ENCODE measurements around the gene BMP2K. TPM values are rescaled to one million over a fixed set of nuclear protein-coding genes. Genes with fewer than 3 reads are reported as not detected.
A peak's percentile ranks its signal among the peaks of the same experiment; 100 is the strongest.

Gene BMP2K
- total RNA-seq, 2 donors from 2014 or later: 43.6 to 52.6 TPM

DNA sequence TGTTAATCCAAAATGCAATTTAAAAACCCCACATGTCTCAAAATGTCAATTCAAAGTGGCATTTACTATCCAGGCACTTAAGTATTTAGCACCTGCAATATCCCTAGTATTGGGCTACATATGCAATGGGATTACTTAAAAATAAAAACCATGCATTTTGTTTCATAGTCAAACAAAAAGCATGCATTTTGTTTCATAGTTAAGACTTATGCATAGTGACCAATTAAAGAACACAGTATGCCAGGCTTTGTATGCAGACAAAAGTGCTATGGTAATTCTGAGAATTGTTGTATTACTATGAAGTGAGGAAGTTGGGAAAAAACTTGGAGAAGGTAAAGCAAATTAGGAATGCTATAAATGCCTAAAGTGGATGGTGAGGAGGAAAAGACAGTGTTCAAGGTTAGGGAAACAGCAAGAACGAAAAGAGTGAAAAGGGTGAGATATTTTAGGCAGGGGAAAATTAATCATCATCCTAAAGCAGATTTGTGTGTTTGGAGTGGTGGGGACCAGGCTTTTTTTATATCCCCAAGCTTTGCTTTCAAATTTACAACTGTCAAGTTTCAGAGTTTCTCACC is 10.6 kb upstream of the BMP2K start:
- Histone ChIP-seq H3K4me3 (no peak overlapping the region), H3K27me3 (no peaks in the 10 kb centered on the region), H3K4me1 (peaks cover 0 to 20% of the 10 kb centered on the region in 2 donors), H3K36me3 (no peaks in the 10 kb centered on the region), H3K27ac (peak overlapping the region in 1 of 2 donors; percentile 50), H3K9me3 (no peaks in the 10 kb centered on the region)
- no peak for DNase-seq (ENCODE audit: low spot score)
- TF ChIP-seq, protein P1, sequence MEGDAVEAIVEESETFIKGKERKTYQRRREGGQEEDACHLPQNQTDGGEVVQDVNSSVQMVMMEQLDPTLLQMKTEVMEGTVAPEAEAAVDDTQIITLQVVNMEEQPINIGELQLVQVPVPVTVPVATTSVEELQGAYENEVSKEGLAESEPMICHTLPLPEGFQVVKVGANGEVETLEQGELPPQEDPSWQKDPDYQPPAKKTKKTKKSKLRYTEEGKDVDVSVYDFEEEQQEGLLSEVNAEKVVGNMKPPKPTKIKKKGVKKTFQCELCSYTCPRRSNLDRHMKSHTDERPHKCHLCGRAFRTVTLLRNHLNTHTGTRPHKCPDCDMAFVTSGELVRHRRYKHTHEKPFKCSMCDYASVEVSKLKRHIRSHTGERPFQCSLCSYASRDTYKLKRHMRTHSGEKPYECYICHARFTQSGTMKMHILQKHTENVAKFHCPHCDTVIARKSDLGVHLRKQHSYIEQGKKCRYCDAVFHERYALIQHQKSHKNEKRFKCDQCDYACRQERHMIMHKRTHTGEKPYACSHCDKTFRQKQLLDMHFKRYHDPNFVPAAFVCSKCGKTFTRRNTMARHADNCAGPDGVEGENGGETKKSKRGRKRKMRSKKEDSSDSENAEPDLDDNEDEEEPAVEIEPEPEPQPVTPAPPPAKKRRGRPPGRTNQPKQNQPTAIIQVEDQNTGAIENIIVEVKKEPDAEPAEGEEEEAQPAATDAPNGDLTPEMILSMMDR (IDR thresholded peaks at IDR 0.05): no peak

GRCh38 chr4:78766026-78766425 is 10.1 kb upstream of the BMP2K start:
- H3K4me1 ChIP-seq: peaks cover 0 to 20% of the 10 kb centered on the region in 2 donors
- TF ChIP-seq, protein P1 (IDR thresholded peaks at IDR 0.05): no peak
- no peak overlapping the region for H3K4me3 ChIP-seq
- peak overlapping the region in 1 of 2 donors; percentile 50 for H3K27ac ChIP-seq
- H3K36me3 ChIP-seq: no peaks in the 10 kb centered on the region
- no peak for DNase-seq (ENCODE audit: low spot score)
- no peaks in the 10 kb centered on the region for H3K27me3 ChIP-seq
- H3K9me3 ChIP-seq: no peaks in the 10 kb centered on the region

GRCh38 chr4:78766650-78767049 is 9.5 kb upstream of the BMP2K start:
- Histone ChIP-seq H3K27me3 (no peaks in the 10 kb centered on the region), H3K36me3 (no peaks in the 10 kb centered on the region), H3K27ac (no peak overlapping the region), H3K4me1 (peaks cover 0 to 20% of the 10 kb centered on the region in 2 donors), H3K9me3 (no peaks in the 10 kb centered on the region), H3K4me3 (no peak overlapping the region)
- DNase-seq (ENCODE audit: low spot score): no peak
- TF ChIP-seq, protein P1 (IDR thresholded peaks at IDR 0.05): no peak

- H3K27ac ChIP-seq: no peak overlapping the region
- TF ChIP-seq, protein P1 (IDR thresholded peaks at IDR 0.05): no peak
- H3K4me1 ChIP-seq: peaks cover 0 to 20% of the 10 kb centered on the region in 2 donors
- no peaks in the 10 kb centered on the region for H3K9me3 ChIP-seq
- H3K27me3 ChIP-seq: no peaks in the 10 kb centered on the region
- H3K4me3 ChIP-seq: no peak overlapping the region
- no peak for DNase-seq (ENCODE audit: low spot score)
- H3K36me3 ChIP-seq: no peaks in the 10 kb centered on the region
Observed at GRCh38 chr4:78767350-78767749, 8.8 kb upstream of the BMP2K start.

GRCh38 chr4:78768452-78769180 is 7.5 kb upstream of the BMP2K start:
- TF ChIP-seq, protein P1 (IDR thresholded peaks at IDR 0.05): no peak
- no peaks in the 10 kb centered on the region for H3K9me3 ChIP-seq
- no peak overlapping the region for H3K4me3 ChIP-seq
- no peak for DNase-seq (ENCODE audit: low spot score)
- H3K27ac ChIP-seq: peak overlapping the region; percentile 10 to 63
- H3K4me1 ChIP-seq: peaks cover 0 to 20% of the 10 kb centered on the region in 2 donors
- H3K27me3 ChIP-seq: no peaks in the 10 kb centered on the region
- no peaks in the 10 kb centered on the region for H3K36me3 ChIP-seq

Data from right atrium auricular region (tissue), 2 donors.